OCI-LY3 (cell line): ENCODE data around the gene LSM5.

Source experiments
- EZH2phosphoT487 ChIP-seq: fragments of 200-600 bp; shearing (Covaris generic); IDR thresholded peaks from 2 replicates; pipeline ENCODE4 v1.6.1; 2018; ENCODE audit warnings: antibody characterized with exemption, mixed run types, low read depth
- TF ChIP-seq, protein P1 (sequence below): fragments of 200-600, 300-600 bp; sonication (generic); IDR thresholded peaks from 2 replicates; pipeline ENCODE4 v1.5.1; 2014; ENCODE audit warnings: antibody characterized with exemption, low read length, low read depth

DNA sequence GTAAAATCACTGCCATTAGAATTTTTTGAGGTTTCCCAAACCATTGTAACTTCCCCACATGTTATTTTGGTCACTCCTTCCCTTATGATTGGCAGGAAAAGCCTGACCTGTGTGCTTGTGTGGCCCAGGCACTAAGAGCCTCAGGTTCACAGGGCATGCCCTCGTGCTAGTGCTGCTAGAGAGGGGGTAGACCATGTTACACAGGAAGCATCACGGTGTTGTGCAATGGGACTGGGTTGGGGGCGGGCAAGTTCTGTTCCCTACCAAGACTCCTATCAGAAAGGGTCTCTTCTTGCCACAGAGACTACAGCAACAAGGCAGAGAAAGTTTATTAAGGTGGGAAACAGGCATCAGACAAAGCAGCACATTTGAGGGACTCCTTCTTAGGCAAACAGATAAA, 32.2 kb downstream of the LSM5 start:
- TF ChIP-seq, protein P1, sequence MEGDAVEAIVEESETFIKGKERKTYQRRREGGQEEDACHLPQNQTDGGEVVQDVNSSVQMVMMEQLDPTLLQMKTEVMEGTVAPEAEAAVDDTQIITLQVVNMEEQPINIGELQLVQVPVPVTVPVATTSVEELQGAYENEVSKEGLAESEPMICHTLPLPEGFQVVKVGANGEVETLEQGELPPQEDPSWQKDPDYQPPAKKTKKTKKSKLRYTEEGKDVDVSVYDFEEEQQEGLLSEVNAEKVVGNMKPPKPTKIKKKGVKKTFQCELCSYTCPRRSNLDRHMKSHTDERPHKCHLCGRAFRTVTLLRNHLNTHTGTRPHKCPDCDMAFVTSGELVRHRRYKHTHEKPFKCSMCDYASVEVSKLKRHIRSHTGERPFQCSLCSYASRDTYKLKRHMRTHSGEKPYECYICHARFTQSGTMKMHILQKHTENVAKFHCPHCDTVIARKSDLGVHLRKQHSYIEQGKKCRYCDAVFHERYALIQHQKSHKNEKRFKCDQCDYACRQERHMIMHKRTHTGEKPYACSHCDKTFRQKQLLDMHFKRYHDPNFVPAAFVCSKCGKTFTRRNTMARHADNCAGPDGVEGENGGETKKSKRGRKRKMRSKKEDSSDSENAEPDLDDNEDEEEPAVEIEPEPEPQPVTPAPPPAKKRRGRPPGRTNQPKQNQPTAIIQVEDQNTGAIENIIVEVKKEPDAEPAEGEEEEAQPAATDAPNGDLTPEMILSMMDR: no peak
- TF ChIP-seq EZH2phosphoT487: no peak
